NCI-H524 treated with DMSO at 0.1 percent for 48 hours (cell line): ENCODE results near the gene PLN.

ENCODE experiments used
- DNase-seq: peaks from one replicate; lab custom pipeline; 2025; lab: John Stamatoyannopoulos, UW

Gene PLN

GRCh38 chr6:118537574-118537973, 10.5 kb upstream of the PLN start:
- no peak for DNase-seq

- DNase-seq: no peak
These were observed 5.7 kb upstream of the PLN start for GRCh38 chr6:118542184-118542952.

GRCh38 chr6:118544105-118544504, 4.0 kb upstream of the PLN start:
- DNase-seq: no peak

- DNase-seq: no peak
These were observed 1.8 kb upstream of the PLN start for GRCh38 chr6:118546164-118546879.

- no peak for DNase-seq
These were observed 1.2 kb upstream of the PLN start for GRCh38 chr6:118546880-118547218.

- no peak for DNase-seq
These were observed 517 bp downstream of the PLN start for GRCh38 chr6:118548613-118549012.

- no peak for DNase-seq
These were observed 3.3 kb downstream of the PLN start for GRCh38 chr6:118551063-118552053.

- DNase-seq: no peak
These were observed 5.0 kb downstream of the PLN start for GRCh38 chr6:118553132-118553531.

- no peak for DNase-seq
These were observed 6.6 kb downstream of the PLN start for GRCh38 chr6:118554698-118555097.

- no peak for DNase-seq
These were observed 10.5 kb downstream of the PLN start for GRCh38 chr6:118558464-118559217.

GRCh38 chr6:118559659-118560058, 11.6 kb downstream of the PLN start:
- no peak for DNase-seq

GRCh38 chr6:118562248-118562647, 14.2 kb downstream of the PLN start:
- DNase-seq: no peak

GRCh38 chr6:118562959-118563358, 14.9 kb downstream of the PLN start:
- DNase-seq: no peak

GRCh38 chr6:118565311-118565960, 17.3 kb downstream of the PLN start:
- DNase-seq: peak; percentile 3

GRCh38 chr6:118567974-118568373, 19.9 kb downstream of the PLN start:
- DNase-seq: no peak

GRCh38 chr6:118569498-118569897, 21.4 kb downstream of the PLN start:
- DNase-seq: no peak

- no peak for DNase-seq
These were observed 23.0 kb downstream of the PLN start for GRCh38 chr6:118571121-118571520.

- no peak for DNase-seq
These were observed 26.2 kb downstream of the PLN start for GRCh38 chr6:118574051-118574865.

- no peak for DNase-seq
These were observed 29.9 kb downstream of the PLN start for GRCh38 chr6:118577972-118578371.

GRCh38 chr6:118578617-118579016, 30.5 kb downstream of the PLN start:
- DNase-seq: no peak
